K562 (cell line): ENCODE results near the gene ARL6IP1. TPM values are rescaled to one million over a fixed set of nuclear protein-coding genes. Genes with fewer than 3 reads are reported as not detected.

Source experiments
- CBX5 ChIP-seq: IDR thresholded peaks from 2 replicates; pipeline ENCODE4 v1.6.1; 2014; ENCODE audit warnings: low read depth, borderline replicate concordance
- CHD2 ChIP-seq: IDR thresholded peaks from 2 replicates; pipeline ENCODE4 v1.6.1; 2011; ENCODE audit warnings: low read depth, low read length
- CHD4 ChIP-seq: fragments of 200-600 bp; sonication (generic); IDR thresholded peaks from 3 replicates; pipeline ENCODE4 v1.6.1; 2012; ENCODE audit warnings: low read depth, mild to moderate bottlenecking, mixed read lengths, low read length, inconsistent platforms; ENCODE audit not compliant: insufficient read depth, insufficient replicate concordance, poor library complexity, severe bottlenecking
- DPF2 ChIP-seq: fragments of 450-650 bp; IDR thresholded peaks from 2 replicates; pipeline ENCODE4 v1.6.1; 2016
- EP300 ChIP-seq: IDR thresholded peaks from 2 replicates; pipeline ENCODE4 v1.6.1; 2012; ENCODE audit warnings: low read length, improper control_type of control experiment
- EP400 ChIP-seq: fragments of 450-650 bp; IDR thresholded peaks from 2 replicates; pipeline ENCODE4 v1.6.1; 2017; ENCODE audit warnings: antibody characterized with exemption, mild to moderate bottlenecking, moderate library complexity
- GABPA ChIP-seq: fragments of 200-800 bp; sonication (Bioruptor generic); conservative IDR thresholded peaks from 2 replicates; pipeline ENCODE4 v1.6.1; 2016; ENCODE audit warnings: low read depth, missing genetic modification characterization, missing compliant biosample characterization
- MTA2 ChIP-seq: fragments of 450-650 bp; IDR thresholded peaks from 2 replicates; pipeline ENCODE4 v1.6.1; 2016; ENCODE audit warnings: low read depth
- MTA3 ChIP-seq: fragments of 450-650 bp; formaldehyde crosslinking; IDR thresholded peaks from 2 replicates; pipeline ENCODE4 v1.6.1; 2017; ENCODE audit warnings: mild to moderate bottlenecking, borderline replicate concordance
- PHF8 ChIP-seq: fragments of 200-600 bp; sonication (generic); IDR thresholded peaks from 2 replicates; pipeline ENCODE4 v1.6.1; 2012; ENCODE audit warnings: mixed run types, mild to moderate bottlenecking, inconsistent platforms, low read length, moderate library complexity, borderline replicate concordance
- SIN3B ChIP-seq: fragments of 450-650 bp; IDR thresholded peaks from 2 replicates; pipeline ENCODE4 v1.6.1; 2017; ENCODE audit warnings: low read depth, mild to moderate bottlenecking, moderate library complexity
- SMAD1 ChIP-seq: fragments of 150-350 bp; IDR thresholded peaks from 2 replicates; pipeline ENCODE4 v1.6.1; 2014; ENCODE audit warnings: low read length, low read depth; ENCODE audit not compliant: partially characterized antibody
- SMARCE1 ChIP-seq: fragments of 450-650 bp; IDR thresholded peaks from 2 replicates; pipeline ENCODE4 v1.7.1; 2016; ENCODE audit warnings: mild to moderate bottlenecking
- SP1 ChIP-seq: sonication (generic); formaldehyde crosslinking; IDR thresholded peaks from 2 replicates; pipeline ENCODE4 v1.8.1; 2022; ENCODE audit warnings: mild to moderate bottlenecking, missing genetic modification reagents
- XRCC4 ChIP-seq: IDR thresholded peaks from one replicate; pipeline ENCODE4 v1.6.1; 2011; ENCODE audit not compliant: insufficient read depth, insufficient read length; ENCODE audit errors: extremely low read depth
- ZNF232 ChIP-seq: sonication (generic); formaldehyde crosslinking; IDR thresholded peaks from 2 replicates; pipeline ENCODE4 v1.8.0; 2022; ENCODE audit warnings: mild to moderate bottlenecking, missing genetic modification reagents
- ZNF282 ChIP-seq: sonication (generic); formaldehyde crosslinking; IDR thresholded peaks from 2 replicates; pipeline ENCODE4 v1.8.1; 2023; ENCODE audit warnings: missing genetic modification reagents
- ZNF583 ChIP-seq: fragments of 250-450 bp; sonication (Bioruptor Pico); IDR thresholded peaks from 2 replicates; pipeline ENCODE4 v1.4.0; 2020
- polyA plus RNA-seq, 8 experiments: library from polyadenylated mRNA; depleted of rRNA in 4 of 8; stranded (reverse) in 5 of 8; unstranded in 3 of 8; fragments of >200 nt; fragmentation: Nextera tagmentation in 2 of 8; fragmentation: Illumina TruSeq in 1 of 8; extraction: Ambion mirVana in 2 of 8; extraction: Trizol in 1 of 8; gene quantifications; 2 replicates each; pipeline versions ENCODE4 v1.2.1 to v1.2.3, GENCODE V29; 2011 to 2014; ENCODE audit warnings: inconsistent platforms in 1 of 8, missing spikeins in 1 of 8
- total RNA-seq, 7 experiments: library from RNA; depleted of rRNA in 6 of 7; stranded (reverse); fragments of >200 nt in 6 of 7; fragmentation: Illumina TruSeq in 2 of 7; extraction: Trizol in 2 of 7; gene quantifications; 2 replicates each; pipeline versions ENCODE4 v1.2.1 to v1.2.3, GENCODE V29; 2011 to 2021; ENCODE audit warnings: low replicate concordance in 1 of 7
- TF ChIP-seq, protein P1 (sequence below): fragments of 450-650 bp; formaldehyde crosslinking; IDR thresholded peaks from 2 replicates; pipeline ENCODE4 v1.4.0; 2020; ENCODE audit warnings: mild to moderate bottlenecking, moderate library complexity
- TF ChIP-seq, protein P2 (sequence below), 2 experiments: fragments of 450-650 bp; formaldehyde crosslinking in 1 of 2; IDR thresholded peaks; 2 replicates each; pipeline versions ENCODE4 v1.4.0 to v1.6.1; 2014 to 2020; ENCODE audit warnings: mild to moderate bottlenecking in 2 of 2, borderline replicate concordance in 1 of 2, low read depth in 1 of 2

The ARL6IP1 gene
- total and polyA plus RNA-seq, 9 of the 15 experiments (the other 6 are each of a cell fraction or from before 2014, with no cell fraction given): 102 to 391 (median 162) TPM

DNA sequence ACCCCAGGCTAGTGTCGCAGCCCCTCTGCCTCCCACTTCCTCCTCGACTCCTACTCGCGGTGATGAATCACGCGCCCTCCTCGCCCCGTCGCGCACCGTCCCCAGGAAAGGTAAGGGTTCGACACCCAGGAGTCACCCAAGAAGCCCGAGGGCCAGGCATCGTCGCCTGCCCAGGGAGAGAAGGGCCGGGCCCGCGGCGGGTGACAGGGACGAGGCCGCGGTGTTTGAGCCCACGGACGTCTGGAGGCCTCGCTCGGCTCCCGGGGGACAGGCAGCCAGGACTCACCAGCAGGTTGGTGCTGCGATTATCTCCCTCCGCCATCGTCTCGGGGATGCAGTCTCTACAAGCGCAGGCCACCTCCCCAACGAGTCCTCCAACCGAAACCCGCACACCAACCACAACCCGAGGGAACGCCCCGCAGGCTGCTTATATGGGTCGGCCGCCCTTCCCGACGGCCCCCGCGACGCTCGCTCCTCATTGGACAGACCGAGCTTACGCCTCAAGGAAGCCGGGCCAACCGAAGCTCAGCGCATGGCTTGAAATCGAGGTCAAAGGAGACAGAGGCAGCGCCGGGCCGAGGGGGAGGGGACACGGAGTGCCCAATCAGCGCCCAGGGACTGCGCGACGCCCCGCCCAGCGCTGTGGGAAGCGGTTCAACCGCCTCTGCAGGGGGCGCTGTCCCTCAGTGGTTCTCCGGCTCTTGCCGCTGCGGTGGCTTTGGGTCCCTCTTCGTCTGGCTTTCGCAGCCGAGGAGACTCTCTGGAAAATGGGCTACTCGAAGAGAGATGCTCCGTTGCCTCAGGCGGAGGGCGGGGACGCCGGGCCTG lies at the start of gene ARL6IP1 (continued):
- peak; percentile 13; the same call in 1 of the 2 replicates for TF ChIP-seq DPF2
- peak; percentile 56; the same call in 1 of the 2 replicates for TF ChIP-seq GABPA
- TF ChIP-seq MTA2: no peak; the same call in 1 of the 2 replicates
- no peak for TF ChIP-seq XRCC4
- TF ChIP-seq EP300: peak; percentile 34
- TF ChIP-seq, protein P1, sequence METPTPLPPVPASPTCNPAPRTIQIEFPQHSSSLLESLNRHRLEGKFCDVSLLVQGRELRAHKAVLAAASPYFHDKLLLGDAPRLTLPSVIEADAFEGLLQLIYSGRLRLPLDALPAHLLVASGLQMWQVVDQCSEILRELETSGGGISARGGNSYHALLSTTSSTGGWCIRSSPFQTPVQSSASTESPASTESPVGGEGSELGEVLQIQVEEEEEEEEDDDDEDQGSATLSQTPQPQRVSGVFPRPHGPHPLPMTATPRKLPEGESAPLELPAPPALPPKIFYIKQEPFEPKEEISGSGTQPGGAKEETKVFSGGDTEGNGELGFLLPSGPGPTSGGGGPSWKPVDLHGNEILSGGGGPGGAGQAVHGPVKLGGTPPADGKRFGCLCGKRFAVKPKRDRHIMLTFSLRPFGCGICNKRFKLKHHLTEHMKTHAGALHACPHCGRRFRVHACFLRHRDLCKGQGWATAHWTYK: peak; percentile 13; the same call in 1 of the 2 replicates
- 0 out of 2 replicates have a peak, but pooled peaks have one; percentile 53 for TF ChIP-seq ZNF232 (CRISPR knock-in tag)
- TF ChIP-seq SIN3B: peak; percentile 56; the same call in 1 of the 2 replicates
- TF ChIP-seq EP400: peak; percentile 92
- TF ChIP-seq, protein P2, sequence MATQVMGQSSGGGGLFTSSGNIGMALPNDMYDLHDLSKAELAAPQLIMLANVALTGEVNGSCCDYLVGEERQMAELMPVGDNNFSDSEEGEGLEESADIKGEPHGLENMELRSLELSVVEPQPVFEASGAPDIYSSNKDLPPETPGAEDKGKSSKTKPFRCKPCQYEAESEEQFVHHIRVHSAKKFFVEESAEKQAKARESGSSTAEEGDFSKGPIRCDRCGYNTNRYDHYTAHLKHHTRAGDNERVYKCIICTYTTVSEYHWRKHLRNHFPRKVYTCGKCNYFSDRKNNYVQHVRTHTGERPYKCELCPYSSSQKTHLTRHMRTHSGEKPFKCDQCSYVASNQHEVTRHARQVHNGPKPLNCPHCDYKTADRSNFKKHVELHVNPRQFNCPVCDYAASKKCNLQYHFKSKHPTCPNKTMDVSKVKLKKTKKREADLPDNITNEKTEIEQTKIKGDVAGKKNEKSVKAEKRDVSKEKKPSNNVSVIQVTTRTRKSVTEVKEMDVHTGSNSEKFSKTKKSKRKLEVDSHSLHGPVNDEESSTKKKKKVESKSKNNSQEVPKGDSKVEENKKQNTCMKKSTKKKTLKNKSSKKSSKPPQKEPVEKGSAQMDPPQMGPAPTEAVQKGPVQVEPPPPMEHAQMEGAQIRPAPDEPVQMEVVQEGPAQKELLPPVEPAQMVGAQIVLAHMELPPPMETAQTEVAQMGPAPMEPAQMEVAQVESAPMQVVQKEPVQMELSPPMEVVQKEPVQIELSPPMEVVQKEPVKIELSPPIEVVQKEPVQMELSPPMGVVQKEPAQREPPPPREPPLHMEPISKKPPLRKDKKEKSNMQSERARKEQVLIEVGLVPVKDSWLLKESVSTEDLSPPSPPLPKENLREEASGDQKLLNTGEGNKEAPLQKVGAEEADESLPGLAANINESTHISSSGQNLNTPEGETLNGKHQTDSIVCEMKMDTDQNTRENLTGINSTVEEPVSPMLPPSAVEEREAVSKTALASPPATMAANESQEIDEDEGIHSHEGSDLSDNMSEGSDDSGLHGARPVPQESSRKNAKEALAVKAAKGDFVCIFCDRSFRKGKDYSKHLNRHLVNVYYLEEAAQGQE (IDR thresholded peaks at IDR 0.05; ENCODE audit: borderline replicate concordance): peak; percentile 57; the same call in 1 of the 2 replicates
- TF ChIP-seq, protein P2 (CRISPR knock-in tag; IDR thresholded peaks at IDR 0.05; ENCODE audit: low read depth): no peak
- TF ChIP-seq PHF8: peak; percentile 93
- TF ChIP-seq ZNF282 (CRISPR knock-in tag): no peak
- peak; percentile 100 for TF ChIP-seq MTA3
- TF ChIP-seq CHD2: peak; percentile 67
- TF ChIP-seq SMAD1: peak; percentile 71
- peak; percentile 76; the same call in 1 of the 2 replicates for TF ChIP-seq CBX5
- TF ChIP-seq SMARCE1: peak; percentile 66
- TF ChIP-seq SP1 (CRISPR knock-in tag): peak; percentile 99
- TF ChIP-seq CHD4: no peak
- no peak for TF ChIP-seq ZNF583 (CRISPR knock-in tag)
